Panc1 (cell line): ENCODE measurements around the gene ANKMY1.

Source experiments
- POLR2AphosphoS5 ChIP-seq: IDR thresholded peaks from 2 replicates; pipeline ENCODE4 v1.6.1; 2012; ENCODE audit warnings: mild to moderate bottlenecking, low read depth, low read length, moderate library complexity
- SIN3A ChIP-seq: IDR thresholded peaks from 2 replicates; pipeline ENCODE4 v1.6.1; 2012; ENCODE audit warnings: low read depth, mild to moderate bottlenecking, low read length, moderate library complexity, borderline replicate concordance; ENCODE audit not compliant: insufficient read depth
- TCF7L2 ChIP-seq: IDR thresholded peaks from 2 replicates; pipeline ENCODE4 v1.6.1; 2011; ENCODE audit warnings: mild to moderate bottlenecking, low read depth, low read length, inconsistent platforms
- TF ChIP-seq, protein P1 (sequence below): fragments of 450-650 bp; IDR thresholded peaks from 2 replicates; pipeline ENCODE4 v1.5.1; 2017; ENCODE audit warnings: mild to moderate bottlenecking
- TF ChIP-seq, protein P2 (sequence below), 2 experiments: IDR thresholded peaks; 2 replicates each; pipeline ENCODE4 v1.6.1; 2011 to 2012; ENCODE audit warnings: low read depth in 2 of 2, control low read depth in 1 of 2, low read length in 1 of 2, mild to moderate bottlenecking in 1 of 2, moderate library complexity in 1 of 2; ENCODE audit not compliant: insufficient read depth in 1 of 2

DNA sequence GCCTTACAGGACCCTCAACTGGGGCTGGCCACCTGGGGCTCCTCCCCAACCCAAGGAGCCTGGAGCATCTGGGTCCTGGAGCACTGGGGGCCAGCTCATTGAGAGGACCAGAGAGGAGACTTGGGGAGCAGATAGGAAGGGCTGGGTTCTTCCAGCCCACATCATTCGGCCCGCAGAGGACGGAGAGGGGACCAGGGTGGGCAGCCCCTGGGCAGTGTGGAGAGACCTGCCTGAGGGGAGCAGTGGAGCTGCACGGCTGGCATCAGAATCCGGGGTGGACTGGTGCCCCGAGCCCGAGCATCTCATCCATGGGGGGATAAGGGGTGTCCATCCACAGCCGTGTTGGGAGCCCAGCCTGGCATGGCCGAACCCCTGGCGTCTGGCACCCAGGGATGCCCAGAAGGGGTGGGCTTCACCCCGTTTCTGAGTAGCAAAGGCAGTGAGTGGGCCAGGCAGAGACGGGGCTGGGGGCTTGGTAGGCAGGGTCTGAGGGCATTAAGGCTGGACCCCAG is 111.1 kb downstream of the ANKMY1 start:
- TF ChIP-seq, protein P1, sequence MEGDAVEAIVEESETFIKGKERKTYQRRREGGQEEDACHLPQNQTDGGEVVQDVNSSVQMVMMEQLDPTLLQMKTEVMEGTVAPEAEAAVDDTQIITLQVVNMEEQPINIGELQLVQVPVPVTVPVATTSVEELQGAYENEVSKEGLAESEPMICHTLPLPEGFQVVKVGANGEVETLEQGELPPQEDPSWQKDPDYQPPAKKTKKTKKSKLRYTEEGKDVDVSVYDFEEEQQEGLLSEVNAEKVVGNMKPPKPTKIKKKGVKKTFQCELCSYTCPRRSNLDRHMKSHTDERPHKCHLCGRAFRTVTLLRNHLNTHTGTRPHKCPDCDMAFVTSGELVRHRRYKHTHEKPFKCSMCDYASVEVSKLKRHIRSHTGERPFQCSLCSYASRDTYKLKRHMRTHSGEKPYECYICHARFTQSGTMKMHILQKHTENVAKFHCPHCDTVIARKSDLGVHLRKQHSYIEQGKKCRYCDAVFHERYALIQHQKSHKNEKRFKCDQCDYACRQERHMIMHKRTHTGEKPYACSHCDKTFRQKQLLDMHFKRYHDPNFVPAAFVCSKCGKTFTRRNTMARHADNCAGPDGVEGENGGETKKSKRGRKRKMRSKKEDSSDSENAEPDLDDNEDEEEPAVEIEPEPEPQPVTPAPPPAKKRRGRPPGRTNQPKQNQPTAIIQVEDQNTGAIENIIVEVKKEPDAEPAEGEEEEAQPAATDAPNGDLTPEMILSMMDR, result no peak
- TF ChIP-seq SIN3A (no peak), POLR2AphosphoS5 (no peak), TCF7L2 (no peak)
- TF ChIP-seq, protein P2, sequence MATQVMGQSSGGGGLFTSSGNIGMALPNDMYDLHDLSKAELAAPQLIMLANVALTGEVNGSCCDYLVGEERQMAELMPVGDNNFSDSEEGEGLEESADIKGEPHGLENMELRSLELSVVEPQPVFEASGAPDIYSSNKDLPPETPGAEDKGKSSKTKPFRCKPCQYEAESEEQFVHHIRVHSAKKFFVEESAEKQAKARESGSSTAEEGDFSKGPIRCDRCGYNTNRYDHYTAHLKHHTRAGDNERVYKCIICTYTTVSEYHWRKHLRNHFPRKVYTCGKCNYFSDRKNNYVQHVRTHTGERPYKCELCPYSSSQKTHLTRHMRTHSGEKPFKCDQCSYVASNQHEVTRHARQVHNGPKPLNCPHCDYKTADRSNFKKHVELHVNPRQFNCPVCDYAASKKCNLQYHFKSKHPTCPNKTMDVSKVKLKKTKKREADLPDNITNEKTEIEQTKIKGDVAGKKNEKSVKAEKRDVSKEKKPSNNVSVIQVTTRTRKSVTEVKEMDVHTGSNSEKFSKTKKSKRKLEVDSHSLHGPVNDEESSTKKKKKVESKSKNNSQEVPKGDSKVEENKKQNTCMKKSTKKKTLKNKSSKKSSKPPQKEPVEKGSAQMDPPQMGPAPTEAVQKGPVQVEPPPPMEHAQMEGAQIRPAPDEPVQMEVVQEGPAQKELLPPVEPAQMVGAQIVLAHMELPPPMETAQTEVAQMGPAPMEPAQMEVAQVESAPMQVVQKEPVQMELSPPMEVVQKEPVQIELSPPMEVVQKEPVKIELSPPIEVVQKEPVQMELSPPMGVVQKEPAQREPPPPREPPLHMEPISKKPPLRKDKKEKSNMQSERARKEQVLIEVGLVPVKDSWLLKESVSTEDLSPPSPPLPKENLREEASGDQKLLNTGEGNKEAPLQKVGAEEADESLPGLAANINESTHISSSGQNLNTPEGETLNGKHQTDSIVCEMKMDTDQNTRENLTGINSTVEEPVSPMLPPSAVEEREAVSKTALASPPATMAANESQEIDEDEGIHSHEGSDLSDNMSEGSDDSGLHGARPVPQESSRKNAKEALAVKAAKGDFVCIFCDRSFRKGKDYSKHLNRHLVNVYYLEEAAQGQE (IDR thresholded peaks at IDR 0.05; ENCODE audit: insufficient read depth in 1 of 2, low read depth in 2 of 2, low read length in 1 of 2), result no peak
